Activated naive CD8-positive, alpha-beta T cell (primary cell): Measurements from ENCODE around the gene SNUPN.

Source experiments
- H3K27ac Mint-ChIP-seq: one replicate; pipeline ENCODE4 v1.8.0; 2021; ENCODE audit warnings: mixed read lengths
- H3K27me3 Mint-ChIP-seq: one replicate; pipeline ENCODE4 v1.8.0; 2021; ENCODE audit warnings: mixed read lengths
- H3K36me3 Mint-ChIP-seq: one replicate; pipeline ENCODE4 v1.8.0; 2021; ENCODE audit warnings: mixed read lengths
- H3K4me1 Mint-ChIP-seq: one replicate; pipeline ENCODE4 v1.8.0; 2021; ENCODE audit warnings: low read depth, mixed read lengths
- H3K4me3 Mint-ChIP-seq: one replicate; pipeline ENCODE4 v1.8.0; 2021; ENCODE audit warnings: mild to moderate bottlenecking, mixed read lengths
- H3K9me3 Mint-ChIP-seq: one replicate; pipeline ENCODE4 v1.8.0; 2021; ENCODE audit warnings: low read depth, mixed read lengths

SNUPN gene

DNA sequence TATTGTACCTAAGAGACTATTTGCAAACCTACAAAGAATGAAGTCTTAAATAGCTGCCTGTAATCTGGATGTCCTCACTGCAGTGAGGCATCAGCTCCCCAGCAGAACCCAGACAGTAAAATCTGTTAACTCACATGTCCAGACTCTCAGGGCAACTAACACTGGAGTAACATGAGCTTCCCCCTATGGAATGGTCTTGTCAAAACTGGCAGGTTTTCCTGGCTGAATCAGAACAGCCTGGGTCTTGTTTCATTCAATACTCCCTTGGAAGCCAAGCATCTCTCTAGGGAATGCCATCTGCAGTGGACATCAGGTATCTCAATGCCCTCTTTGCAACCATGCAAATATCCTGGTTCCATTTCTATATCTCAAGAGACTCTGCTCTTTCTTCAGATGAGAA lies 70.8 kb downstream of the SNUPN start:
- no peak overlapping the region for H3K27ac Mint-ChIP-seq
- H3K4me1 Mint-ChIP-seq, result no peaks in the 10 kb centered on the region
- H3K9me3 Mint-ChIP-seq, result no peaks in the 10 kb centered on the region
- H3K4me3 Mint-ChIP-seq, result no peak overlapping the region
- H3K27me3 Mint-ChIP-seq, result no peaks in the 10 kb centered on the region
- H3K36me3 Mint-ChIP-seq, result no peaks in the 10 kb centered on the region

- Mint-ChIP-seq H3K4me3 (no peak overlapping the region), H3K4me1 (no peaks in the 10 kb centered on the region), H3K9me3 (no peaks in the 10 kb centered on the region), H3K36me3 (no peaks in the 10 kb centered on the region), H3K27ac (no peak overlapping the region), H3K27me3 (no peaks in the 10 kb centered on the region)
Measured at GRCh38 chr15:75553659-75554058, 71.9 kb downstream of the SNUPN start.

DNA sequence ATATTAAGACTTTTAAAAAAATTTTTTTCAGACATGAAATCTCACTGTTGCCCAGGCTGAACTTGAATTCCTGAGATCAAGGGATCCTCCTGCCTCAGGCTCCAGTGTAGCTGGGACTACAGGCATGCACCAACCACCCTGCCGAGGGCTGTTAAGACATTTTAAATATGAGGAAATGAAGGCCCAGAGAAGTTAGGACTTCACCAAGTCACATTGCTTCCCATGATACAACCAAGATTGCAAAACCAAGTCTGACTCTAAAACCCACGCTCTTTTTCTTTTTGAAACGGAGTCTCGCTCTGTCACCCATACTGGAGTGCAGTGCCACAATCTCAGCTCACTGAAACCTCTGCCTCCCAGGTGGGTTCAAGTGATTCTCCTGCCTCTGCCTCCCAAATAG lies 74.4 kb downstream of the SNUPN start:
- no peaks in the 10 kb centered on the region for H3K9me3 Mint-ChIP-seq
- H3K27ac Mint-ChIP-seq, result no peak overlapping the region
- H3K4me3 Mint-ChIP-seq, result no peak overlapping the region
- no peaks in the 10 kb centered on the region for H3K27me3 Mint-ChIP-seq
- H3K36me3 Mint-ChIP-seq, result no peaks in the 10 kb centered on the region
- no peaks in the 10 kb centered on the region for H3K4me1 Mint-ChIP-seq
